Measurements from ENCODE around the gene IFNAR2. TPM values are rescaled to one million over a fixed set of nuclear protein-coding genes. Genes with fewer than 3 reads are reported as not detected.
A peak's percentile ranks its signal among the peaks of the same experiment; 100 is the strongest.

Gene IFNAR2
- total RNA-seq, 1 experiment from 2014 or later = 12.3 TPM

GRCh38 chr21:33199516-33200217 lies 30.1 kb upstream of the IFNAR2 start:
- H3K36me3 ChIP-seq (ENCODE audit: control insufficient read depth in 1 of 2, insufficient read depth in 2 of 2, low read length in 2 of 2) = no peaks in the 10 kb centered on the region

More at GRCh38 chr21:33199516-33200217, 30.1 kb upstream of the IFNAR2 start:
- no peak overlapping the region for H3K27ac ChIP-seq (ENCODE audit: low read depth, low read length)
- ChIA-PET RAD21 (ENCODE audit: low non-redundant PET in 1 of 2, low total read pairs in 2 of 2, uncharacterized antibody in 2 of 2, unreplicated experiment in 2 of 2) (interaction anchor here (0.5 to 1.1 kb wide), 12 partner anchors 87 to 406 kb away, joined by 3 to 8 read pairs (median 4); no protein-coding TSS in a partner anchor), POLR2A (interaction anchor here (0.8 kb wide), 1 partner anchor 245 kb away, joined by 3 read pairs; no protein-coding TSS in a partner anchor), CTCF (interaction anchor here (0.6 to 1.1 kb wide), 21 partner anchors 10 to 702 kb away, joined by 3 to 66 read pairs (median 4); partner anchors contain the start of genes IFNAR1 and TMEM50B)
- H3K4me2 ChIP-seq (ENCODE audit: low read length) = no peak overlapping the region
- BruUV-seq (replicated peaks) = no TSS peak
- no peaks in the 10 kb centered on the region for H3K9me2 ChIP-seq (ENCODE audit: insufficient read depth)
- no peak overlapping the region for H3K9ac ChIP-seq (ENCODE audit: low read length)
- H3K79me2 ChIP-seq (ENCODE audit: insufficient read depth, low read length) = no peaks in the 10 kb centered on the region
- H4K20me1 ChIP-seq (ENCODE audit: insufficient read depth) = no peaks in the 10 kb centered on the region
- no peaks in the 10 kb centered on the region for H3K9me3 ChIP-seq (ENCODE audit: control insufficient read depth in 1 of 2, insufficient read depth in 1 of 2, low read depth in 1 of 2, low read length in 2 of 2)
- H3K27me3 ChIP-seq (ENCODE audit: insufficient read depth, low read length) = no peaks in the 10 kb centered on the region
- DNase-seq (ENCODE audit: low read depth, low spot score) (peak; percentile 88), ATAC-seq (peak; percentile 80)
- peak; percentile 27; the same call in 1 of the 2 replicates for TF ChIP-seq SP1 (IDR thresholded peaks at IDR 0.05; ENCODE audit: low read depth)
- peak; percentile 94 for TF ChIP-seq RAD21 (IDR thresholded peaks at IDR 0.05; ENCODE audit: low read depth)
- TF ChIP-seq TCF7L2 (IDR thresholded peaks at IDR 0.05; ENCODE audit: borderline replicate concordance, extremely low read depth, insufficient read depth, insufficient read length) = peak; percentile 33
- TF ChIP-seq, protein P1, sequence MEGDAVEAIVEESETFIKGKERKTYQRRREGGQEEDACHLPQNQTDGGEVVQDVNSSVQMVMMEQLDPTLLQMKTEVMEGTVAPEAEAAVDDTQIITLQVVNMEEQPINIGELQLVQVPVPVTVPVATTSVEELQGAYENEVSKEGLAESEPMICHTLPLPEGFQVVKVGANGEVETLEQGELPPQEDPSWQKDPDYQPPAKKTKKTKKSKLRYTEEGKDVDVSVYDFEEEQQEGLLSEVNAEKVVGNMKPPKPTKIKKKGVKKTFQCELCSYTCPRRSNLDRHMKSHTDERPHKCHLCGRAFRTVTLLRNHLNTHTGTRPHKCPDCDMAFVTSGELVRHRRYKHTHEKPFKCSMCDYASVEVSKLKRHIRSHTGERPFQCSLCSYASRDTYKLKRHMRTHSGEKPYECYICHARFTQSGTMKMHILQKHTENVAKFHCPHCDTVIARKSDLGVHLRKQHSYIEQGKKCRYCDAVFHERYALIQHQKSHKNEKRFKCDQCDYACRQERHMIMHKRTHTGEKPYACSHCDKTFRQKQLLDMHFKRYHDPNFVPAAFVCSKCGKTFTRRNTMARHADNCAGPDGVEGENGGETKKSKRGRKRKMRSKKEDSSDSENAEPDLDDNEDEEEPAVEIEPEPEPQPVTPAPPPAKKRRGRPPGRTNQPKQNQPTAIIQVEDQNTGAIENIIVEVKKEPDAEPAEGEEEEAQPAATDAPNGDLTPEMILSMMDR (IDR thresholded peaks at IDR 0.05 in 2 of 3, conservative IDR thresholded peaks at IDR 0.05 in 1 of 3; ENCODE audit: borderline replicate concordance in 1 of 3, insufficient read depth in 1 of 3, low read depth in 2 of 3, low read length in 2 of 3) = peak; percentile 71 to 86 (median 79)
- no peak for TF ChIP-seq ELF1 (IDR thresholded peaks at IDR 0.05; ENCODE audit: borderline replicate concordance, low read depth)
- no peak for TF ChIP-seq POLR2AphosphoS5 (IDR thresholded peaks at IDR 0.05; ENCODE audit: low read depth, low read length)
- intact Hi-C loops (cut with micrococcal nuclease) = loop anchor here (1.0 to 5.0 kb wide), 4 partner anchors 67 to 407 kb away; no protein-coding TSS in a partner anchor
- H2AFZ ChIP-seq (ENCODE audit: low read depth, low read length, poor library complexity, severe bottlenecking) = peak overlapping the region; percentile 62
- H3K4me1 ChIP-seq (ENCODE audit: control insufficient read depth in 1 of 2, insufficient read depth in 2 of 2, low read length in 2 of 2) = peaks cover 6 to 30% of the 10 kb centered on the region in 2 experiments
- no peak overlapping the region for H3K4me3 ChIP-seq (replicated peaks in 1 of 2; ENCODE audit: low read depth in 1 of 2, low read length in 2 of 2)
